H1 (cell line): Measurements from ENCODE around the gene RWDD3. TPM values are rescaled to one million over a fixed set of nuclear protein-coding genes. Genes with fewer than 3 reads are reported as not detected.

Experiments
- CTCF ChIA-PET: fragments of 300-600 bp; sonication (Branson Sonifier 250); formaldehyde crosslinking; loops from one replicate; lab custom pipeline; 2021; ENCODE audit not compliant: partially characterized antibody; lab: Charles Lee
- POLR2A ChIA-PET: fragments of 300-600 bp; sonication (Branson Sonifier 250); formaldehyde crosslinking; loops from one replicate; lab custom pipeline; 2021; ENCODE audit warnings: inconsistent platforms; ENCODE audit not compliant: partially characterized antibody; lab: Charles Lee
- DNase-seq, 2 experiments: peaks; one replicate each; pipeline versions ENCODE4 v3.0.0 to v3.0.0-alpha.2; 2010 to 2022; ENCODE audit warnings: low spot score in 2 of 2, low read depth in 1 of 2, mixed read lengths in 1 of 2
- FAIRE-seq: peaks from 2 replicates; lab custom pipeline; 2011; peaks lifted over from hg19 to GRCh38; lab: Jason Lieb, UNC
- H2AFZ ChIP-seq: 2 replicates; pipeline ENCODE4 v1.8.1; 2012; ENCODE audit warnings: low read length, inconsistent platforms
- H2AK5ac ChIP-seq: 2 replicates; pipeline ENCODE4 v1.6.1; 2013; ENCODE audit warnings: low read depth, low read length
- H2BK120ac ChIP-seq: replicated peaks from 2 replicates; pipeline ENCODE3; 2013; ENCODE audit warnings: low read depth, low read length, inconsistent platforms
- H2BK12ac ChIP-seq: 2 replicates; pipeline ENCODE4 v1.6.1; 2013; ENCODE audit warnings: low read depth, low read length
- H2BK15ac ChIP-seq: 2 replicates; pipeline ENCODE4 v1.6.1; 2013; ENCODE audit warnings: low read length
- H2BK20ac ChIP-seq: 2 replicates; pipeline ENCODE4 v1.6.1; 2013; ENCODE audit warnings: low read length
- H2BK5ac ChIP-seq: 2 replicates; pipeline ENCODE4 v1.6.1; 2013; ENCODE audit warnings: low read depth, low read length
- H3K14ac ChIP-seq: 2 replicates; pipeline ENCODE4 v1.6.1; 2013; ENCODE audit warnings: inconsistent platforms; ENCODE audit not compliant: insufficient read length
- H3K18ac ChIP-seq: 2 replicates; pipeline ENCODE4 v1.6.1; 2013; ENCODE audit warnings: low read length; ENCODE audit errors: extremely low read depth
- H3K23ac ChIP-seq: 2 replicates; pipeline ENCODE4 v1.6.1; 2013; ENCODE audit warnings: inconsistent platforms; ENCODE audit not compliant: insufficient read length
- H3K23me2 ChIP-seq: 2 replicates; pipeline ENCODE4 v1.6.1; 2013; ENCODE audit warnings: low read depth, low read length
- H3K27ac ChIP-seq: 2 replicates; pipeline ENCODE4 v1.6.1; 2011; ENCODE audit warnings: low read depth, low read length, inconsistent platforms
- H3K27me3 ChIP-seq, 4 experiments: replicated peaks in 1 of 4; 1 replicate in 1 of 4; 2 replicates in 3 of 4; pipeline versions ENCODE4 v1.6.1 to v1.8.1; 2011 to 2013; ENCODE audit warnings: low read length in 3 of 4, mild to moderate bottlenecking in 3 of 4, inconsistent platforms in 2 of 4, mixed read lengths in 2 of 4, moderate library complexity in 1 of 4; ENCODE audit not compliant: control insufficient read depth in 3 of 4, insufficient read depth in 3 of 4; ENCODE audit errors: extremely low read depth in 1 of 4
- H3K36me3 ChIP-seq, 4 experiments: 2 replicates each; pipeline versions ENCODE4 v1.6.1 to v1.8.1; 2011 to 2013; ENCODE audit warnings: mild to moderate bottlenecking in 4 of 4, low read length in 3 of 4, moderate library complexity in 2 of 4, control low read depth in 1 of 4, inconsistent platforms in 1 of 4; ENCODE audit not compliant: insufficient read depth in 4 of 4, control insufficient read depth in 2 of 4
- H3K4ac ChIP-seq: replicated peaks from 2 replicates; pipeline ENCODE3; 2013; ENCODE audit warnings: low read length, low read depth, mixed read lengths, inconsistent platforms; ENCODE audit not compliant: insufficient read length
- H3K4me1 ChIP-seq, 4 experiments: replicated peaks in 1 of 4; 1 replicate in 1 of 4; 2 replicates in 3 of 4; pipeline versions ENCODE4 v1.6.1 to v1.8.1; 2011 to 2013; ENCODE audit warnings: low read length in 3 of 4, inconsistent platforms in 2 of 4, mixed read lengths in 1 of 4; ENCODE audit not compliant: insufficient read depth in 4 of 4, control insufficient read depth in 3 of 4
- H3K4me2 ChIP-seq, 2 experiments: 2 replicates each; pipeline versions ENCODE4 v1.6.1 to v1.8.1; 2011 to 2013; ENCODE audit warnings: low read depth in 2 of 2, low read length in 2 of 2, control low read depth in 1 of 2, inconsistent platforms in 1 of 2, mild to moderate bottlenecking in 1 of 2; ENCODE audit not compliant: insufficient read depth in 1 of 2
- H3K4me3 ChIP-seq, 4 experiments: fragments of 200-600, 300-600 bp in 1 of 4; sonication (generic), shearing (Covaris generic), sonication (Bioruptor Twin) in 1 of 4; 2 replicates each; pipeline versions ENCODE4 v1.5.1 to v1.8.1; 2011 to 2016; ENCODE audit warnings: low read length in 4 of 4, low read depth in 3 of 4, control low read depth in 2 of 4, inconsistent platforms in 2 of 4, mild to moderate bottlenecking in 2 of 4, mixed read lengths in 1 of 4, moderate library complexity in 1 of 4; ENCODE audit not compliant: insufficient read depth in 2 of 4; ENCODE audit errors: extremely low read depth in 1 of 4
- H3K56ac ChIP-seq: replicated peaks from 2 replicates; pipeline ENCODE3; 2013; ENCODE audit warnings: low read depth, mild to moderate bottlenecking, mixed read lengths, low read length, inconsistent platforms; ENCODE audit not compliant: insufficient read length
- H3K79me1 ChIP-seq: 2 replicates; pipeline ENCODE4 v1.6.1; 2013; ENCODE audit warnings: low read depth, low read length, control low read depth
- H3K79me2 ChIP-seq, 2 experiments: 2 replicates each; pipeline versions ENCODE4 v1.6.1 to v1.8.1; 2012 to 2013; ENCODE audit warnings: low read length in 2 of 2, mild to moderate bottlenecking in 2 of 2, inconsistent platforms in 1 of 2; ENCODE audit not compliant: insufficient read depth in 2 of 2, control insufficient read depth in 1 of 2
- H3K9ac ChIP-seq, 4 experiments: replicated peaks in 1 of 4; 1 replicate in 1 of 4; 2 replicates in 3 of 4; pipeline versions ENCODE4 v1.6.1 to v1.8.1; 2011 to 2013; ENCODE audit warnings: low read depth in 3 of 4, low read length in 3 of 4, control low read depth in 2 of 4, mild to moderate bottlenecking in 2 of 4, moderate library complexity in 2 of 4, inconsistent platforms in 1 of 4; ENCODE audit errors: extremely low read depth in 1 of 4
- H3K9me3 ChIP-seq, 2 experiments: 2 replicates each; pipeline versions ENCODE4 v1.6.1 to v1.8.1; 2012 to 2013; ENCODE audit warnings: mild to moderate bottlenecking in 2 of 2, moderate library complexity in 2 of 2, control low read depth in 1 of 2, inconsistent platforms in 1 of 2, low read depth in 1 of 2, low read length in 1 of 2, mixed read lengths in 1 of 2; ENCODE audit not compliant: insufficient read depth in 2 of 2
- H4K20me1 ChIP-seq, 2 experiments: replicated peaks in 1 of 2; 2 replicates each; pipeline versions ENCODE3 to v1.8.1; 2011 to 2013; ENCODE audit warnings: inconsistent platforms in 2 of 2, low read length in 2 of 2, mild to moderate bottlenecking in 1 of 2; ENCODE audit not compliant: insufficient read depth in 2 of 2, control insufficient read depth in 1 of 2
- H4K5ac ChIP-seq: 2 replicates; pipeline ENCODE4 v1.6.1; 2013; ENCODE audit warnings: low read length, low read depth, mixed read lengths, inconsistent platforms; ENCODE audit not compliant: insufficient read length
- H4K8ac ChIP-seq: 2 replicates; pipeline ENCODE4 v1.8.0; 2013; ENCODE audit warnings: mild to moderate bottlenecking, moderate library complexity, low read length, inconsistent platforms; ENCODE audit not compliant: insufficient read depth; ENCODE audit errors: extremely low read depth
- H4K91ac ChIP-seq: replicated peaks from 2 replicates; pipeline ENCODE3; 2013; ENCODE audit warnings: low read length, mixed read lengths, inconsistent platforms; ENCODE audit not compliant: insufficient read length
- FOSL1 ChIP-seq: IDR thresholded peaks from 2 replicates; pipeline ENCODE4 v1.6.1; 2011; ENCODE audit warnings: mild to moderate bottlenecking, low read depth, low read length, moderate library complexity; ENCODE audit not compliant: insufficient read depth
- PHF8 ChIP-seq: fragments of 200-600 bp; sonication (generic); conservative IDR thresholded peaks from 2 replicates; pipeline ENCODE4 v1.7.1; 2012; ENCODE audit warnings: low read depth, mild to moderate bottlenecking, inconsistent platforms, low read length, moderate library complexity
- SAP30 ChIP-seq: fragments of 300-600 bp; sonication (generic); IDR thresholded peaks from 2 replicates; pipeline ENCODE4 v1.7.1; 2012; ENCODE audit warnings: low read length, moderate library complexity, mild to moderate bottlenecking, inconsistent platforms; ENCODE audit not compliant: insufficient read depth, insufficient replicate concordance
- SIRT6 ChIP-seq: IDR thresholded peaks from one replicate; pipeline ENCODE4 v1.7.1; 2012; ENCODE audit warnings: low read length, inconsistent platforms
- SP1 ChIP-seq: IDR thresholded peaks from 2 replicates; pipeline ENCODE4 v1.6.1; 2011; ENCODE audit warnings: low read depth, low read length
- WGBS, 2 experiments: shearing (Covaris generic) in 1 of 2; methylation state at CpG; one replicate each; pipeline versions ENCODE4 v1.1.6 to v1.1.7; 2013 to 2015; ENCODE audit warnings: low lambda C conversion rate in 2 of 2, mixed read lengths in 2 of 2, inconsistent platforms in 1 of 2, low coverage in 1 of 2, missing lambda C conversion rate in 1 of 2; ENCODE audit not compliant: insufficient replicate concordance in 2 of 2, insufficient coverage in 1 of 2, insufficient read length in 1 of 2; ENCODE audit errors: extremely low coverage in 1 of 2, missing lambda C conversion rate in 1 of 2; 5-methylcytosine and 5-hydroxymethylcytosine counted together
- polyA plus RNA-seq, 7 experiments: library from polyadenylated mRNA; depleted of rRNA in 3 of 7; stranded (reverse) in 5 of 7; unstranded in 2 of 7; fragments of >200 nt in 5 of 7; fragments of 200-250 nt in 2 of 7; gene quantifications; 1 replicate in 5 of 7; 2 replicates in 1 of 7; 4 replicates in 1 of 7; pipeline versions ENCODE4 v1.2.1 to v1.2.3, GENCODE V29; 2011 to 2013; ENCODE audit warnings: missing spikeins in 2 of 7, mixed read lengths in 2 of 7
- total RNA-seq: library from RNA; stranded (reverse); fragmentation: NEBNext Ultra II Directional; extraction: Animal tissue kit (Norgen Biotek cat#: 25700); gene quantifications from 2 replicates; pipeline ENCODE4 v1.2.1, GENCODE V29; 2021
- TF ChIP-seq, protein P1 (sequence below), 3 experiments: IDR thresholded peaks; 1 replicate in 2 of 3; 2 replicates in 1 of 3; pipeline versions ENCODE4 v1.5.1 to v1.6.1; 2011; ENCODE audit warnings: low read length in 3 of 3, mild to moderate bottlenecking in 3 of 3, inconsistent platforms in 2 of 3, low read depth in 1 of 3, moderate library complexity in 1 of 3; ENCODE audit not compliant: insufficient read depth in 1 of 3; ENCODE audit errors: control extremely low read depth in 1 of 3
- TF ChIP-seq, protein P2 (sequence below): IDR thresholded peaks from 2 replicates; pipeline ENCODE4 v1.6.1; 2012; ENCODE audit warnings: low read length, inconsistent platforms

RWDD3 gene
- total and polyA plus RNA-seq, 2 of the 8 experiments (the other 6 are each of a cell fraction or from before 2014, with no cell fraction given), result 7.9 to 14.5 TPM

DNA sequence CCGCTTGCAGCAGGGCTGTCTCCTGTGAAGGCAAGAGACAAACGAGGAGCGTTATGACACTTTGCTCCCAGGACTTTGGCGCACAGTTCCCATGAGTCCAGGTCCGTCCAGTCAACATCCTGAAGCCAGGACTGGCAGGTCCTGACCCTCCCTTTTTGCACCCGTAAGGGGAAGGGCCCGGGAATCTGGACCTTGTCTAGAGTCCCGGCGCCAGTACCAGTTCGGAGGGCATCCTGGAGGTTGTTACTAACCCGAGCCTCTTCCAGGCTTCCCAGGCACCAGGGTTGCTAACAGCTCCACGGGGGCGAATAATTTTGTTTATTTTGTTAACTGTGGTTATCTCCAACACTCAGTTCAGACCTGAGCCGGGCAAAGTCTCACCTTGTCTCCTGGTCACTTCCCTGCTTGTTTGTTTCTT lies 682 bp upstream of the RWDD3 start:
- CTCF ChIA-PET, result interaction anchor here (0.9 to 2.9 kb wide), 21 partner anchors 10 to 379 kb away, joined by 3 to 20 read pairs (median 5); partner anchors contain the start of genes ALG14 and TLCD4
- no peak for FAIRE-seq
- TF ChIP-seq SAP30, result no peak
- TF ChIP-seq PHF8, result no peak
- TF ChIP-seq, protein P1, sequence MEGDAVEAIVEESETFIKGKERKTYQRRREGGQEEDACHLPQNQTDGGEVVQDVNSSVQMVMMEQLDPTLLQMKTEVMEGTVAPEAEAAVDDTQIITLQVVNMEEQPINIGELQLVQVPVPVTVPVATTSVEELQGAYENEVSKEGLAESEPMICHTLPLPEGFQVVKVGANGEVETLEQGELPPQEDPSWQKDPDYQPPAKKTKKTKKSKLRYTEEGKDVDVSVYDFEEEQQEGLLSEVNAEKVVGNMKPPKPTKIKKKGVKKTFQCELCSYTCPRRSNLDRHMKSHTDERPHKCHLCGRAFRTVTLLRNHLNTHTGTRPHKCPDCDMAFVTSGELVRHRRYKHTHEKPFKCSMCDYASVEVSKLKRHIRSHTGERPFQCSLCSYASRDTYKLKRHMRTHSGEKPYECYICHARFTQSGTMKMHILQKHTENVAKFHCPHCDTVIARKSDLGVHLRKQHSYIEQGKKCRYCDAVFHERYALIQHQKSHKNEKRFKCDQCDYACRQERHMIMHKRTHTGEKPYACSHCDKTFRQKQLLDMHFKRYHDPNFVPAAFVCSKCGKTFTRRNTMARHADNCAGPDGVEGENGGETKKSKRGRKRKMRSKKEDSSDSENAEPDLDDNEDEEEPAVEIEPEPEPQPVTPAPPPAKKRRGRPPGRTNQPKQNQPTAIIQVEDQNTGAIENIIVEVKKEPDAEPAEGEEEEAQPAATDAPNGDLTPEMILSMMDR (IDR thresholded peaks at IDR 0.05; ENCODE audit: control extremely low read depth in 1 of 3, insufficient read depth in 1 of 3, low read depth in 1 of 3, low read length in 3 of 3), result no peak
- TF ChIP-seq SP1, result no peak
- no peak for TF ChIP-seq FOSL1
- TF ChIP-seq SIRT6, result no peak
- TF ChIP-seq, protein P2, sequence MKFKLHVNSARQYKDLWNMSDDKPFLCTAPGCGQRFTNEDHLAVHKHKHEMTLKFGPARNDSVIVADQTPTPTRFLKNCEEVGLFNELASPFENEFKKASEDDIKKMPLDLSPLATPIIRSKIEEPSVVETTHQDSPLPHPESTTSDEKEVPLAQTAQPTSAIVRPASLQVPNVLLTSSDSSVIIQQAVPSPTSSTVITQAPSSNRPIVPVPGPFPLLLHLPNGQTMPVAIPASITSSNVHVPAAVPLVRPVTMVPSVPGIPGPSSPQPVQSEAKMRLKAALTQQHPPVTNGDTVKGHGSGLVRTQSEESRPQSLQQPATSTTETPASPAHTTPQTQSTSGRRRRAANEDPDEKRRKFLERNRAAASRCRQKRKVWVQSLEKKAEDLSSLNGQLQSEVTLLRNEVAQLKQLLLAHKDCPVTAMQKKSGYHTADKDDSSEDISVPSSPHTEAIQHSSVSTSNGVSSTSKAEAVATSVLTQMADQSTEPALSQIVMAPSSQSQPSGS, result no peak

More for the DNA sequence above, 682 bp upstream of the RWDD3 start:
- Histone ChIP-seq H3K4me2 (peak overlapping the region; percentile 76 to 93), H4K8ac (no peak overlapping the region), H3K4me1 (peaks cover 0 to 4% (median 1%) of the 10 kb centered on the region in 4 experiments; a peak in 4 of 7 replicates), H3K14ac (no peak overlapping the region), H2BK15ac (no peak overlapping the region), H4K91ac (no peak overlapping the region), H3K36me3 (no peaks in the 10 kb centered on the region), H3K4ac (peak overlapping the region; percentile 72), H3K79me2 (peaks cover 0 to 13% of the 10 kb centered on the region in 2 experiments; a peak in 2 of 4 replicates), H2BK120ac (no peak overlapping the region), H3K27me3 (peaks cover 0 to 3% (median 0%) of the 10 kb centered on the region in 4 experiments; a peak in 2 of 7 replicates), H4K5ac (no peak overlapping the region), H3K23ac (peak overlapping the region; percentile 53), H3K23me2 (peaks cover 9% of the 10 kb centered on the region; the same call in 1 of the 2 replicates), H3K18ac (no peak overlapping the region), H4K20me1 (peaks cover 0 to 2% of the 10 kb centered on the region in 2 experiments), H2BK12ac (0 out of 2 replicates have a peak overlapping the region, but pooled peaks have one; percentile 23), H2BK5ac (peak overlapping the region; percentile 80; the same call in 1 of the 2 replicates), H3K79me1 (no peaks in the 10 kb centered on the region), H3K56ac (no peak overlapping the region), H2AFZ (peak overlapping the region; percentile 85), H3K27ac (no peak overlapping the region), H2BK20ac (no peak overlapping the region), H3K9me3 (no peaks in the 10 kb centered on the region), H2AK5ac (no peak overlapping the region), H3K9ac (0 out of 7 replicates have a peak overlapping the region, but pooled peaks of 2 of the 4 experiments have one; percentile 34 to 45), H3K4me3 (peak overlapping the region; percentile 58 to 93 (median 78))
- POLR2A ChIA-PET, result interaction anchor here (0.7 to 2.0 kb wide), 7 partner anchors 10 to 379 kb away, joined by 3 to 8 read pairs (median 3); partner anchors contain the start of gene TLCD4
- DNase-seq, result peak in 1 of 2 experiments; percentile 59
- whole genome bisulfite sequencing, 2 experiments, result 17% methylated on average over 14 of the region's 14 CpGs; no CpG with 5 or more reads in 1 of the 2 experiments
